Cortex of kidney (tissue), 1 donor: ENCODE data around the gene COL18A1.

ENCODE experiments used
- DNase-seq: peaks from one replicate; lab custom pipeline; 2025; lab: John Stamatoyannopoulos, UW

The COL18A1 gene

GRCh38 chr21:45507888-45508508 lies 103.0 kb downstream of the COL18A1 start:
- DNase-seq = no peak

GRCh38 chr21:45508607-45509565 lies 103.9 kb downstream of the COL18A1 start:
- DNase-seq = no peak

GRCh38 chr21:45509566-45510465 lies 104.9 kb downstream of the COL18A1 start:
- no peak for DNase-seq

GRCh38 chr21:45510466-45510955 lies 105.5 kb downstream of the COL18A1 start:
- no peak for DNase-seq

- DNase-seq = no peak
These were observed 106.0 kb downstream of the COL18A1 start for GRCh38 chr21:45511007-45511406.

- DNase-seq = no peak
These were observed 106.9 kb downstream of the COL18A1 start for GRCh38 chr21:45511661-45512431.

GRCh38 chr21:45512626-45513002 lies 107.6 kb downstream of the COL18A1 start:
- no peak for DNase-seq

- DNase-seq = no peak
These were observed 108.2 kb downstream of the COL18A1 start for GRCh38 chr21:45513003-45513717.

- DNase-seq = no peak
These were observed 108.9 kb downstream of the COL18A1 start for GRCh38 chr21:45513741-45514310.

GRCh38 chr21:45514311-45515021 lies 109.5 kb downstream of the COL18A1 start:
- DNase-seq = no peak

- DNase-seq = no peak
These were observed 110.5 kb downstream of the COL18A1 start for GRCh38 chr21:45515241-45516061.

GRCh38 chr21:45516071-45516670 lies 111.2 kb downstream of the COL18A1 start:
- no peak for DNase-seq

GRCh38 chr21:45516671-45517151 lies 111.7 kb downstream of the COL18A1 start:
- DNase-seq = no peak

GRCh38 chr21:45517249-45518065 lies 112.5 kb downstream of the COL18A1 start:
- DNase-seq = no peak

- no peak for DNase-seq
These were observed 113.8 kb downstream of the COL18A1 start for GRCh38 chr21:45518742-45519141.

- DNase-seq = no peak
These were observed 114.2 kb downstream of the COL18A1 start for GRCh38 chr21:45519182-45519581.

GRCh38 chr21:45521241-45521640 lies 116.3 kb downstream of the COL18A1 start:
- DNase-seq = no peak
